Colonic mucosa (tissue), 4 donors: ENCODE results near the gene PSMD3. TPM values are rescaled to one million over a fixed set of nuclear protein-coding genes. Genes with fewer than 3 reads are reported as not detected.
A peak's percentile ranks its signal among the peaks of the same experiment; 100 is the strongest.

Source experiments
- DNase-seq: peaks from one replicate; pipeline ENCODE4 v3.0.0-alpha.2; 2020
- H3K27ac ChIP-seq: fragments of 200-600 bp; one replicate; pipeline ENCODE4 v1.8.0; 2021
- H3K27me3 ChIP-seq: fragments of 200-600 bp; one replicate; pipeline ENCODE4 v1.8.0; 2021
- H3K36me3 ChIP-seq: fragments of 200-600 bp; one replicate; pipeline ENCODE4 v1.8.0; 2021
- H3K4me1 ChIP-seq: fragments of 200-600 bp; one replicate; pipeline ENCODE4 v1.8.0; 2021; ENCODE audit warnings: mild to moderate bottlenecking
- H3K4me3 ChIP-seq: fragments of 200-600 bp; one replicate; pipeline ENCODE4 v1.8.0; 2021
- H3K9ac ChIP-seq, 2 donors: one replicate each; pipeline ENCODE4 v1.7.0; 2013; ENCODE audit warnings: control low read depth in 2 of 2, low read depth in 2 of 2, low read length in 2 of 2
- H3K9me3 ChIP-seq: fragments of 200-600 bp; one replicate; pipeline ENCODE4 v1.8.0; 2021
- CTCF ChIP-seq: fragments of 200-600 bp; IDR thresholded peaks from one replicate; pipeline ENCODE4 v1.8.0; 2022; ENCODE audit warnings: antibody characterized with exemption, mild to moderate bottlenecking
- intact Hi-C: fragments of 100-400 bp; cut with DNase I; formaldehyde crosslinking; loops from one replicate; pipeline ENCODE4 v1.14.1; 2022
- total RNA-seq, 2 donors: library from RNA; stranded (reverse); fragmentation: NEBNext Ultra II Directional in 1 of 2; extraction: Animal tissue kit (Norgen Biotek cat#: 25700) in 1 of 2; gene quantifications; one replicate each; pipeline ENCODE4 v1.2.1, GENCODE V29; 2021
- donor health status: healthy.
- donor health status: DM: no; HTN: no; CAD: no.
- donor health status: DM: no; HTN: no; CAD: no.

PSMD3 gene
- total RNA-seq, 2 donors from 2014 or later: 106 to 152 TPM

DNA sequence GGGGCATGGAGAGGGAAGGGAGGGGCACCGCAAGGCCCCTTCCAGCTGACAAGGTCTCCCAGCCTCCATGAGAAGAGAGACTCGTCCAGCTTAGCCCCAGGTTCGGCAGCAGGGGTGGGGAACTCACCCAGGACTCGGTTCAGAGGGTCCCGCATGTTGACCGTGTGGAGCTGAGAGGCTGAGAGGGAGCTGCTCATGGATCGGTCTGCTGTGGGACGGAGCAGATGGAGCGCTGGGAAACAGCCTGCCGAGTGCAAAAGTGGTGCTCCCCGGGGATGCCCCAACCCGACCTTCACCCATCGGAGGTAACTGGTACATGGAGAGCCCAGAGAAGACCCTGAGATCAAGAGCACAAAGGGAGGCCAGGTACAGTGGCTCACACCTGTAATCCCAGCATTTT is 39.5 kb downstream of the PSMD3 start:
- H3K9ac ChIP-seq: no peak overlapping the region
- TF ChIP-seq CTCF: no peak
- no peak overlapping the region for H3K27ac ChIP-seq
- H3K4me1 ChIP-seq: peaks cover 19% of the 10 kb centered on the region
- no peaks in the 10 kb centered on the region for H3K27me3 ChIP-seq
- peaks cover 5% of the 10 kb centered on the region for H3K36me3 ChIP-seq
- H3K4me3 ChIP-seq: no peak overlapping the region
- no peaks in the 10 kb centered on the region for H3K9me3 ChIP-seq
- intact Hi-C loops: no loop called here
- no peak for DNase-seq

- no peak overlapping the region for H3K27ac ChIP-seq
- no peak overlapping the region for H3K4me3 ChIP-seq
- DNase-seq: no peak
- TF ChIP-seq CTCF: no peak
- no peaks in the 10 kb centered on the region for H3K27me3 ChIP-seq
- no peaks in the 10 kb centered on the region for H3K9me3 ChIP-seq
- intact Hi-C loops: no loop called here
- H3K4me1 ChIP-seq: peaks cover 19% of the 10 kb centered on the region
- H3K9ac ChIP-seq: peak overlapping the region in 1 of 2 donors; percentile 19
- H3K36me3 ChIP-seq: peaks cover 5% of the 10 kb centered on the region
These were observed 40.9 kb downstream of the PSMD3 start for GRCh38 chr17:40021451-40021971.

GRCh38 chr17:40022497-40022896 is 41.9 kb downstream of the PSMD3 start:
- intact Hi-C loops: no loop called here
- H3K4me1 ChIP-seq: peaks cover 24% of the 10 kb centered on the region

GRCh38 chr17:40022961-40023541 is 42.4 kb downstream of the PSMD3 start:
- H3K27ac ChIP-seq: peak overlapping the region; percentile 66
- H3K4me3 ChIP-seq: no peak overlapping the region
- H3K4me1 ChIP-seq: peaks cover 24% of the 10 kb centered on the region

More at GRCh38 chr17:40022497-40022896, 41.9 kb downstream of the PSMD3 start:
- Histone ChIP-seq H3K27ac (peak overlapping the region; percentile 66), H3K36me3 (peaks cover 5% of the 10 kb centered on the region), H3K9ac (peak overlapping the region in 1 of 2 donors; percentile 55), H3K27me3 (no peaks in the 10 kb centered on the region), H3K4me3 (no peak overlapping the region), H3K9me3 (no peaks in the 10 kb centered on the region)
- DNase-seq: no peak
- TF ChIP-seq CTCF: no peak

DNA sequence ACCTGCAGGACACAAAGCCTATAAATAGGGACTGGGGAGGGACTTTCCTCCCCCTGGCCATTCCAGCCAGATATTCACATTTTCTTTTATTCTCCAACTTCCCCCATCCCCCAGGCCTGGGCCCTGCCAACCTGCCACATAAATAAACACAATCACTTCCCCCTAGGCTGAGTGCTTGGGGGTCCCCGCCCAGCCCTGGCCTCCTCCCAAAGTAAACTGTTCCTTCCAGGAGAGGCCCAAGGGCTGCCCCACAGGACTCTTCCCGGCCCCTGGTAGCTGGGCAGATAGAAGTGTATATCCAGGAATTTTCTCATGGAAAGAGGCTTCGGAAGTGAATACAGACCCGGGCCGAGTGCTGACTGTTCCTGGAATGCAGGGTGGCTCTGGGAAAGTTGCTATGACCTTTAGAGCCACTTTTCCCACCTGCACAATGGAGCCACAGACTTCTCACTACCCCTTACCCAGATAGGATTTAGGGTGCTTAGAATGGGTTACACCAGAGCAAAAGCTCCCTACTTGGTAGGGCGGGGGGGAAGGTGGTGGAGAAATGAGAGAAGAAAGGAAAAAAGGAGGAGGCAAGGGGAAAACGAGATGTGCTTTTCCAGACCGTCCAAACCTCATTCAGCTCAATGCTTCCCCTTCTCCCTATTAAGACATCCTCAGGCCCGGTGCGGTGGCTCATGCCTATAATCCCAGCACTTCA is 43.1 kb downstream of the PSMD3 start:
- intact Hi-C loops: no loop called here
- no peaks in the 10 kb centered on the region for H3K27me3 ChIP-seq
- H3K4me3 ChIP-seq: no peak overlapping the region
- peak; percentile 92 for DNase-seq
- peaks cover 5% of the 10 kb centered on the region for H3K36me3 ChIP-seq
- no peaks in the 10 kb centered on the region for H3K9me3 ChIP-seq
- TF ChIP-seq CTCF: no peak
- peak overlapping the region; percentile 66 for H3K27ac ChIP-seq
- H3K9ac ChIP-seq: peak overlapping the region in 1 of 2 donors; percentile 61
- H3K4me1 ChIP-seq: peaks cover 24% of the 10 kb centered on the region

More at GRCh38 chr17:40022961-40023541, 42.4 kb downstream of the PSMD3 start:
- intact Hi-C loops: no loop called here
- DNase-seq: peak; percentile 80
- TF ChIP-seq CTCF: no peak
- no peaks in the 10 kb centered on the region for H3K9me3 ChIP-seq
- H3K9ac ChIP-seq: peak overlapping the region in 1 of 2 donors; percentile 55
- H3K36me3 ChIP-seq: peaks cover 5% of the 10 kb centered on the region
- no peaks in the 10 kb centered on the region for H3K27me3 ChIP-seq
